K562 (cell line): ENCODE data around the gene MYL11. TPM values are rescaled to one million over a fixed set of nuclear protein-coding genes. Genes with fewer than 3 reads are reported as not detected.

Source experiments
- ELF1 ChIP-seq: fragments of 200-800 bp; sonication (Bioruptor generic); IDR thresholded peaks from 2 replicates; pipeline ENCODE4 v1.6.1; 2016; ENCODE audit warnings: missing genetic modification characterization, missing compliant biosample characterization
- ETV5 ChIP-seq: sonication (generic); formaldehyde crosslinking; IDR thresholded peaks from 2 replicates; pipeline ENCODE4 v1.4.0; 2020; ENCODE audit warnings: low read depth, mild to moderate bottlenecking, missing genetic modification reagents
- FOS ChIP-seq: IDR thresholded peaks from 3 replicates; pipeline ENCODE4 v1.6.1; 2011; ENCODE audit not compliant: insufficient read length; ENCODE audit errors: extremely low read depth
- FOXJ3 ChIP-seq: sonication (generic); formaldehyde crosslinking; IDR thresholded peaks from 2 replicates; pipeline ENCODE4 v1.4.0; 2020; ENCODE audit warnings: mild to moderate bottlenecking, missing genetic modification reagents
- HDAC6 ChIP-seq: IDR thresholded peaks from 2 replicates; pipeline ENCODE4 v1.6.1; 2012; ENCODE audit warnings: low read depth, mild to moderate bottlenecking, control low read depth, inconsistent platforms, low read length, moderate library complexity
- KDM1A ChIP-seq, 2 experiments: fragments of 450-650 bp; IDR thresholded peaks; 2 replicates each; pipeline ENCODE4 v1.6.1; 2016; ENCODE audit warnings: mild to moderate bottlenecking in 2 of 2
- LARP7 ChIP-seq: fragments of 450-650 bp; IDR thresholded peaks from 2 replicates; pipeline ENCODE4 v1.6.1; 2016
- MED1 ChIP-seq: sonication (generic); formaldehyde crosslinking; IDR thresholded peaks from 2 replicates; pipeline ENCODE4 v1.8.1; 2023; ENCODE audit warnings: missing genetic modification reagents, borderline replicate concordance
- MYNN ChIP-seq, 2 experiments: sonication (generic); formaldehyde crosslinking in 1 of 2; IDR thresholded peaks; 2 replicates each; pipeline versions ENCODE4 v1.5.0 to v1.6.1; 2016 to 2020; ENCODE audit warnings: antibody characterized with exemption in 1 of 2, missing genetic modification reagents in 1 of 2
- NBN ChIP-seq: fragments of 450-650 bp; IDR thresholded peaks from 2 replicates; pipeline ENCODE4 v1.6.1; 2016; ENCODE audit warnings: low read depth, mild to moderate bottlenecking
- POLR2AphosphoS5 ChIP-seq: IDR thresholded peaks from 2 replicates; pipeline ENCODE4 v1.6.1; 2011; ENCODE audit warnings: mild to moderate bottlenecking, low read depth, low read length, moderate library complexity; ENCODE audit not compliant: control insufficient read depth, insufficient read depth
- RBM15 ChIP-seq: fragments of 200-400 bp; formaldehyde crosslinking; IDR thresholded peaks from 2 replicates; pipeline ENCODE4 v1.6.1; 2018; ENCODE audit warnings: mild to moderate bottlenecking, low read length, moderate library complexity; ENCODE audit not compliant: insufficient read depth
- RBM22 ChIP-seq: fragments of 200-400 bp; formaldehyde crosslinking; IDR thresholded peaks from 2 replicates; pipeline ENCODE4 v1.6.1; 2018; ENCODE audit warnings: low read length, low read depth; ENCODE audit not compliant: poor library complexity, severe bottlenecking
- SMARCB1 ChIP-seq: IDR thresholded peaks from 2 replicates; pipeline ENCODE4 v1.6.1; 2011; ENCODE audit warnings: improper control_type of control experiment, low read depth; ENCODE audit not compliant: insufficient read length
- SUPT5H ChIP-seq: fragments of 450-650 bp; IDR thresholded peaks from 2 replicates; pipeline ENCODE4 v1.6.1; 2016
- ZBTB8A ChIP-seq: fragments of 450-650 bp; IDR thresholded peaks from 2 replicates; pipeline ENCODE4 v1.6.1; 2018; ENCODE audit warnings: mild to moderate bottlenecking, moderate library complexity; ENCODE audit not compliant: partially characterized antibody
- ZC3H11A ChIP-seq: IDR thresholded peaks from 2 replicates; pipeline ENCODE4 v1.6.1; 2012; ENCODE audit warnings: low read depth, low read length, improper control_type of control experiment
- ZFP36 ChIP-seq: fragments of 150-350 bp; IDR thresholded peaks from 2 replicates; pipeline ENCODE4 v1.6.1; 2018; ENCODE audit warnings: low read length, low read depth; ENCODE audit not compliant: partially characterized antibody
- ZNF140 ChIP-seq: fragments of 250-450 bp; sonication (Bioruptor Pico); IDR thresholded peaks from 2 replicates; pipeline ENCODE4 v1.8.0; 2021; ENCODE audit warnings: moderate library complexity, mild to moderate bottlenecking, inconsistent platforms
- ZNF436 ChIP-seq: fragments of 250-450, 450-650 bp; sonication (Bioruptor Pico); formaldehyde crosslinking; IDR thresholded peaks from 2 replicates; pipeline ENCODE4 v1.7.0; 2020; ENCODE audit warnings: mild to moderate bottlenecking
- polyA plus RNA-seq, 8 experiments: library from polyadenylated mRNA; depleted of rRNA in 4 of 8; stranded (reverse) in 5 of 8; unstranded in 3 of 8; fragments of >200 nt; fragmentation: Nextera tagmentation in 2 of 8; fragmentation: Illumina TruSeq in 1 of 8; extraction: Ambion mirVana in 2 of 8; extraction: Trizol in 1 of 8; gene quantifications; 2 replicates each; pipeline versions ENCODE4 v1.2.1 to v1.2.3, GENCODE V29; 2011 to 2014; ENCODE audit warnings: inconsistent platforms in 1 of 8, missing spikeins in 1 of 8
- total RNA-seq, 7 experiments: library from RNA; depleted of rRNA in 6 of 7; stranded (reverse); fragments of >200 nt in 6 of 7; fragmentation: Illumina TruSeq in 2 of 7; extraction: Trizol in 2 of 7; gene quantifications; 2 replicates each; pipeline versions ENCODE4 v1.2.1 to v1.2.3, GENCODE V29; 2011 to 2021; ENCODE audit warnings: low replicate concordance in 1 of 7
- TF ChIP-seq, protein P1 (sequence below): fragments of 450-650 bp; IDR thresholded peaks from 2 replicates; pipeline ENCODE4 v1.6.1; 2017; ENCODE audit warnings: antibody characterized with exemption, mild to moderate bottlenecking
- TF ChIP-seq, protein P2 (sequence below): fragments of 250-450 bp; sonication (Bioruptor Pico); IDR thresholded peaks from 2 replicates; pipeline ENCODE4 v1.8.0; 2022; ENCODE audit warnings: moderate library complexity, mild to moderate bottlenecking, inconsistent platforms

The MYL11 gene
- total and polyA plus RNA-seq, 9 of the 15 experiments (the other 6 are each of a cell fraction or from before 2014, with no cell fraction given): 0.31 to 1.5 (median 0.73) TPM; not detected in 4

- TF ChIP-seq, protein P1, sequence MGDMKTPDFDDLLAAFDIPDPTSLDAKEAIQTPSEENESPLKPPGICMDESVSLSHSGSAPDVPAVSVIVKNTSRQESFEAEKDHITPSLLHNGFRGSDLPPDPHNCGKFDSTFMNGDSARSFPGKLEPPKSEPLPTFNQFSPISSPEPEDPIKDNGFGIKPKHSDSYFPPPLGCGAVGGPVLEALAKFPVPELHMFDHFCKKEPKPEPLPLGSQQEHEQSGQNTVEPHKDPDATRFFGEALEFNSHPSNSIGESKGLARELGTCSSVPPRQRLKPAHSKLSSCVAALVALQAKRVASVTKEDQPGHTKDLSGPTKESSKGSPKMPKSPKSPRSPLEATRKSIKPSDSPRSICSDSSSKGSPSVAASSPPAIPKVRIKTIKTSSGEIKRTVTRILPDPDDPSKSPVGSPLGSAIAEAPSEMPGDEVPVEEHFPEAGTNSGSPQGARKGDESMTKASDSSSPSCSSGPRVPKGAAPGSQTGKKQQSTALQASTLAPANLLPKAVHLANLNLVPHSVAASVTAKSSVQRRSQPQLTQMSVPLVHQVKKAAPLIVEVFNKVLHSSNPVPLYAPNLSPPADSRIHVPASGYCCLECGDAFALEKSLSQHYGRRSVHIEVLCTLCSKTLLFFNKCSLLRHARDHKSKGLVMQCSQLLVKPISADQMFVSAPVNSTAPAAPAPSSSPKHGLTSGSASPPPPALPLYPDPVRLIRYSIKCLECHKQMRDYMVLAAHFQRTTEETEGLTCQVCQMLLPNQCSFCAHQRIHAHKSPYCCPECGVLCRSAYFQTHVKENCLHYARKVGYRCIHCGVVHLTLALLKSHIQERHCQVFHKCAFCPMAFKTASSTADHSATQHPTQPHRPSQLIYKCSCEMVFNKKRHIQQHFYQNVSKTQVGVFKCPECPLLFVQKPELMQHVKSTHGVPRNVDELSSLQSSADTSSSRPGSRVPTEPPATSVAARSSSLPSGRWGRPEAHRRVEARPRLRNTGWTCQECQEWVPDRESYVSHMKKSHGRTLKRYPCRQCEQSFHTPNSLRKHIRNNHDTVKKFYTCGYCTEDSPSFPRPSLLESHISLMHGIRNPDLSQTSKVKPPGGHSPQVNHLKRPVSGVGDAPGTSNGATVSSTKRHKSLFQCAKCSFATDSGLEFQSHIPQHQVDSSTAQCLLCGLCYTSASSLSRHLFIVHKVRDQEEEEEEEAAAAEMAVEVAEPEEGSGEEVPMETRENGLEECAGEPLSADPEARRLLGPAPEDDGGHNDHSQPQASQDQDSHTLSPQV: no peak
- TF ChIP-seq ZC3H11A: no peak
- no peak for TF ChIP-seq SMARCB1
- TF ChIP-seq ZBTB8A: no peak
- no peak for TF ChIP-seq RBM22
- TF ChIP-seq ZNF140: no peak
- TF ChIP-seq RBM15: no peak
- TF ChIP-seq MYNN (IDR thresholded peaks at IDR 0.05): no peak
- no peak for TF ChIP-seq MYNN (CRISPR knock-in tag; IDR thresholded peaks at IDR 0.05)
- peak in 1 of 2 experiments; percentile 86; a peak in 2 of 4 replicates for TF ChIP-seq KDM1A (IDR thresholded peaks at IDR 0.05)
- TF ChIP-seq ELF1 (tag): no peak
- peak; percentile 75; the same call in 1 of the 2 replicates for TF ChIP-seq LARP7
- TF ChIP-seq ETV5 (CRISPR knock-in tag): no peak
- no peak for TF ChIP-seq FOS
- no peak for TF ChIP-seq FOXJ3 (CRISPR knock-in tag)
- TF ChIP-seq NBN: peak; percentile 73; the same call in 1 of the 2 replicates
- peak; percentile 78 for TF ChIP-seq SUPT5H
- TF ChIP-seq HDAC6: no peak
- TF ChIP-seq, protein P2, sequence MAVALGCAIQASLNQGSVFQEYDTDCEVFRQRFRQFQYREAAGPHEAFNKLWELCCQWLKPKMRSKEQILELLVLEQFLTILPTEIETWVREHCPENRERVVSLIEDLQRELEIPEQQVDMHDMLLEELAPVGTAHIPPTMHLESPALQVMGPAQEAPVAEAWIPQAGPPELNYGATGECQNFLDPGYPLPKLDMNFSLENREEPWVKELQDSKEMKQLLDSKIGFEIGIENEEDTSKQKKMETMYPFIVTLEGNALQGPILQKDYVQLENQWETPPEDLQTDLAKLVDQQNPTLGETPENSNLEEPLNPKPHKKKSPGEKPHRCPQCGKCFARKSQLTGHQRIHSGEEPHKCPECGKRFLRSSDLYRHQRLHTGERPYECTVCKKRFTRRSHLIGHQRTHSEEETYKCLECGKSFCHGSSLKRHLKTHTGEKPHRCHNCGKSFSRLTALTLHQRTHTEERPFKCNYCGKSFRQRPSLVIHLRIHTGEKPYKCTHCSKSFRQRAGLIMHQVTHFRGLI (CRISPR knock-in tag): no peak
- no peak; the same call in 1 of the 2 replicates for TF ChIP-seq MED1 (CRISPR knock-in tag)
- no peak for TF ChIP-seq ZNF436 (CRISPR knock-in tag)
- TF ChIP-seq ZFP36: no peak
- TF ChIP-seq POLR2AphosphoS5: peak; percentile 44; the same call in 1 of the 2 replicates
These were observed 3.9 kb downstream of the MYL11 start (continued) for GRCh38 chr16:30378236-30379157.
